HFFc6 (cell line): ENCODE results near the gene AFP. TPM values are rescaled to one million over a fixed set of nuclear protein-coding genes. Genes with fewer than 3 reads are reported as not detected.

Experiments
- DNase-seq: peaks from one replicate; pipeline ENCODE4 v3.0.0-alpha.2; 2018
- H3K27ac Mint-ChIP-seq: 2 replicates; pipeline ENCODE4 v1.8.0; 2020; ENCODE audit warnings: mild to moderate bottlenecking, mixed read lengths
- H3K27me3 Mint-ChIP-seq: 2 replicates; pipeline ENCODE4 v1.8.0; 2021; ENCODE audit warnings: mild to moderate bottlenecking, moderate library complexity, mixed read lengths; ENCODE audit not compliant: insufficient read depth
- H3K36me3 Mint-ChIP-seq: 2 replicates; pipeline ENCODE4 v1.8.0; 2021; ENCODE audit warnings: low read depth, mixed read lengths
- H3K4me1 Mint-ChIP-seq: 2 replicates; pipeline ENCODE4 v1.8.0; 2020; ENCODE audit warnings: low read depth, mixed read lengths
- H3K4me3 Mint-ChIP-seq: 2 replicates; pipeline ENCODE4 v1.8.0; 2020; ENCODE audit warnings: mild to moderate bottlenecking, moderate library complexity, mixed read lengths
- H3K9me3 Mint-ChIP-seq: 2 replicates; pipeline ENCODE4 v1.8.0; 2020; ENCODE audit warnings: mild to moderate bottlenecking, mixed read lengths
- total RNA-seq, 6 experiments: library from RNA; stranded (reverse); fragmentation: NEBNext Ultra II Directional; extraction: Animal tissue kit (Norgen Biotek cat#: 25700); gene quantifications; 2 replicates in 1 of 6; 3 replicates in 5 of 6; pipeline ENCODE4 v1.2.3, GENCODE V29; 2021
- TF ChIP-seq, protein P1 (sequence below): fragments of 200-600 bp; sonication (generic); IDR thresholded peaks from 2 replicates; pipeline ENCODE4 v1.5.0; 2021; ENCODE audit warnings: antibody characterized with exemption, mild to moderate bottlenecking

AFP gene
- total RNA-seq, 6 experiments from 2014 or later = 1.6 to 2.9 (median 2.5) TPM

GRCh38 chr4:73396304-73396703 lies 39.7 kb upstream of the AFP start:
- DNase-seq = no peak
- Mint-ChIP-seq H3K27ac (no peak overlapping the region), H3K4me3 (no peak overlapping the region), H3K36me3 (no peaks in the 10 kb centered on the region), H3K27me3 (peaks cover 7% of the 10 kb centered on the region), H3K9me3 (no peaks in the 10 kb centered on the region), H3K4me1 (no peaks in the 10 kb centered on the region)
- TF ChIP-seq, protein P1, sequence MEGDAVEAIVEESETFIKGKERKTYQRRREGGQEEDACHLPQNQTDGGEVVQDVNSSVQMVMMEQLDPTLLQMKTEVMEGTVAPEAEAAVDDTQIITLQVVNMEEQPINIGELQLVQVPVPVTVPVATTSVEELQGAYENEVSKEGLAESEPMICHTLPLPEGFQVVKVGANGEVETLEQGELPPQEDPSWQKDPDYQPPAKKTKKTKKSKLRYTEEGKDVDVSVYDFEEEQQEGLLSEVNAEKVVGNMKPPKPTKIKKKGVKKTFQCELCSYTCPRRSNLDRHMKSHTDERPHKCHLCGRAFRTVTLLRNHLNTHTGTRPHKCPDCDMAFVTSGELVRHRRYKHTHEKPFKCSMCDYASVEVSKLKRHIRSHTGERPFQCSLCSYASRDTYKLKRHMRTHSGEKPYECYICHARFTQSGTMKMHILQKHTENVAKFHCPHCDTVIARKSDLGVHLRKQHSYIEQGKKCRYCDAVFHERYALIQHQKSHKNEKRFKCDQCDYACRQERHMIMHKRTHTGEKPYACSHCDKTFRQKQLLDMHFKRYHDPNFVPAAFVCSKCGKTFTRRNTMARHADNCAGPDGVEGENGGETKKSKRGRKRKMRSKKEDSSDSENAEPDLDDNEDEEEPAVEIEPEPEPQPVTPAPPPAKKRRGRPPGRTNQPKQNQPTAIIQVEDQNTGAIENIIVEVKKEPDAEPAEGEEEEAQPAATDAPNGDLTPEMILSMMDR = no peak

GRCh38 chr4:73396993-73397972 lies 38.7 kb upstream of the AFP start:
- peaks cover 7% of the 10 kb centered on the region for H3K27me3 Mint-ChIP-seq
- H3K4me1 Mint-ChIP-seq = no peaks in the 10 kb centered on the region
- DNase-seq = no peak
- H3K36me3 Mint-ChIP-seq = no peaks in the 10 kb centered on the region
- H3K4me3 Mint-ChIP-seq = no peak overlapping the region
- TF ChIP-seq, protein P1 = no peak
- no peaks in the 10 kb centered on the region for H3K9me3 Mint-ChIP-seq
- H3K27ac Mint-ChIP-seq = no peak overlapping the region

GRCh38 chr4:73401412-73401811 lies 34.6 kb upstream of the AFP start:
- Mint-ChIP-seq H3K4me3 (no peak overlapping the region), H3K27ac (no peak overlapping the region)
- TF ChIP-seq, protein P1 = no peak

GRCh38 chr4:73404042-73404441 lies 32.0 kb upstream of the AFP start, which contains the start of gene ALB:
Gene ALB (plus strand): TSS chr4:73404287. CDS start chr4:73404328, 41 bp downstream.
- Mint-ChIP-seq H3K4me1 (no peaks in the 10 kb centered on the region), H3K9me3 (no peaks in the 10 kb centered on the region), H3K27ac (no peak within 1 kb of the TSS), H3K36me3 (no peaks in the 10 kb centered on the region), H3K4me3 (no peak within 1 kb of the TSS), H3K27me3 (peaks cover 6% of the 10 kb centered on the region; the same call in 1 of the 2 replicates)
- no peak for DNase-seq
- TF ChIP-seq, protein P1 = no peak

More at GRCh38 chr4:73401412-73401811, 34.6 kb upstream of the AFP start:
- no peak for DNase-seq
- H3K4me1 Mint-ChIP-seq = no peaks in the 10 kb centered on the region
- no peaks in the 10 kb centered on the region for H3K9me3 Mint-ChIP-seq
- H3K36me3 Mint-ChIP-seq = no peaks in the 10 kb centered on the region
- H3K27me3 Mint-ChIP-seq = peaks cover 11% of the 10 kb centered on the region

DNA sequence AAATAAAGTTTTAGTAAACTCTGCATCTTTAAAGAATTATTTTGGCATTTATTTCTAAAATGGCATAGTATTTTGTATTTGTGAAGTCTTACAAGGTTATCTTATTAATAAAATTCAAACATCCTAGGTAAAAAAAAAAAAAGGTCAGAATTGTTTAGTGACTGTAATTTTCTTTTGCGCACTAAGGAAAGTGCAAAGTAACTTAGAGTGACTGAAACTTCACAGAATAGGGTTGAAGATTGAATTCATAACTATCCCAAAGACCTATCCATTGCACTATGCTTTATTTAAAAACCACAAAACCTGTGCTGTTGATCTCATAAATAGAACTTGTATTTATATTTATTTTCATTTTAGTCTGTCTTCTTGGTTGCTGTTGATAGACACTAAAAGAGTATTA lies 31.6 kb upstream of the AFP start:
- Mint-ChIP-seq H3K36me3 (no peaks in the 10 kb centered on the region), H3K9me3 (no peaks in the 10 kb centered on the region), H3K4me3 (no peak overlapping the region), H3K27ac (no peak overlapping the region), H3K4me1 (no peaks in the 10 kb centered on the region), H3K27me3 (peaks cover 9% of the 10 kb centered on the region)
- no peak for DNase-seq
- TF ChIP-seq, protein P1 = no peak
